ENCODE measurements around the gene HSD17B8.

The HSD17B8 gene

DNA sequence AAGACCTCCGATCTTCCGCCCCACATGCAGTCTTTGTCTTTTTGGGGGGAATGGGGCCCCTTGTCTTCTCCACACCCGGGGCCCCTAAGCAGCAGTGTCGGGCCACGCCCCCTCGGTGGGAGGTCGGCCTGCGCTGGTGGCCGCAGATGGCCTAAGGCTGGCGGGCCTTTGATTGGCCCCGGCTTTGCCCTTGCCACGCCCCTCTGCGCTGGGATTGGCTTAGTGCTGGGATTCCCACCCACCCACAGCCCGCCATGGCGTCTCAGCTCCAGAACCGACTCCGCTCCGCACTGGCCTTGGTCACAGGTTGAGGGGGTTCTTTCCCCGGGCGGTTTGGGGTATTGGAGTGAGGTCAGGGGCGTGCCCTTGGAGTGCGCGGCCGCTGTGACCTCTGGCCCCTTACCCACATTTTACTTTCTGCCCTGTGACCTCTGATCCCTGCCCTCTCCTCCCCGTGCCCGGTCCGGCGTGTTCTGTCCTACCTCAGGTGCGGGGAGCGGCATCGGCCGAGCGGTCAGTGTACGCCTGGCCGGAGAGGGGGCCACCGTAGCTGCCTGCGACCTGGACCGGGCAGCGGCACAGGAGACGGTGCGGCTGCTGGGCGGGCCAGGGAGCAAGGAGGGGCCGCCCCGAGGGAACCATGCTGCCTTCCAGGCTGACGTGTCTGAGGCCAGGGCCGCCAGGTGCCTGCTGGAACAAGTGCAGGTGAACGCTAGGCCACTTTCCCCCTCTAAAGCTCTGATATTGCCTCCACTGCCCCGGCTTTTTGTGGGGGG is at the start of gene HSD17B8:
HSD17B8 (plus strand) TSS at position 241 of the 776 bp plus-strand sequence; CDS start at position 255, 14 bp downstream.
- DNase-seq = peak; percentile 45

DNA sequence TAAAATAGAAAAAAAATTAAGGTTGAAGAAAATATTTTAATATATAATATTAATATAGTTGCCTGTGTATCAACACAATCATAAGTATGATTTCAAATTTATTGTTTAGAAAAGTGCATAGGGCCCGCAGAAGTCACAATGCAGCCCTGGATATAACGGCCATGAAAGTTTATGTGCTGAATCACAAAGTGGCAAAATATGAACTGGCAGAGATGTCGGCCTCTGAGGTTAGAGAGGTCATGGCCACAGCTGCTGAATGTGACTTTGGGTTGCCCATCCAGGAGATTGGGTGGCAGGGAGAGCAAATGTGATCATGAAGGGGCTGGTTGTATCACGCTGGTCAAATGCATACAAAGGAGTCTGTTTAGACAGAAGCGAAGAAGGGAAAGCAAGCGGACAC is 47.9 kb upstream of the HSD17B8 start:
- DNase-seq = no peak

GRCh38 chr6:33156964-33157363 is 47.5 kb upstream of the HSD17B8 start:
- no peak for DNase-seq

GRCh38 chr6:33160096-33160495 is 44.4 kb upstream of the HSD17B8 start:
- no peak for DNase-seq

DNA sequence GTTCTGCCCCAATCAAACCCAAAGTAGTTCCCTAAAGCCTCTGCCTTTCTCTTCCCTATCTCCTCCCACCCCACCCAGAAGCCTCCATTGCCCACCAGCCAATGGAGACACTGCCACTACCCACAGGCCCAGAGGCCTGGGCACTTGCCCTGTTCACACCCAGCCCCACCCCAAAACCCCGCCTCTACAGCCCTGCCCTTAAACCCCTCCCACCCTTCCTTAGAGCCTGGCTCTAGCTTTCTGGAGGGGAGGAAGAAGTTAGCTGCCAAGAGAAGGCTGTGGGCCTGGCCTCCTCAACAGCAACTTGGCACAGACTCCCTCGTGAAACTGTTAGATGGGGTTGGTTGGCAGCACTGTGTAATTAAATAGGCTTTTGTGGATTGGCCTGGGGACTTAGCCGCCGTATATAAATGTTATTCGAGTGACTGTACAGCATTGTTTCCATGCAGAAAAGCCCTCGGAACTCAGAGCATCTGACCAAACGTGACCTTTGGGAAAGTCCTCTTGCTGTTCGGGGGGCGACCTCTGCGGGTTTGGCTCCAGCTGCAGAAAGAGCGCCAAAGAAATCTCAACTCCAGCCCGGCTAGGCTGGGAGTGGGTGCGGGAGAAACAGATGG is 43.6 kb upstream of the HSD17B8 start:
- no peak for DNase-seq

DNA sequence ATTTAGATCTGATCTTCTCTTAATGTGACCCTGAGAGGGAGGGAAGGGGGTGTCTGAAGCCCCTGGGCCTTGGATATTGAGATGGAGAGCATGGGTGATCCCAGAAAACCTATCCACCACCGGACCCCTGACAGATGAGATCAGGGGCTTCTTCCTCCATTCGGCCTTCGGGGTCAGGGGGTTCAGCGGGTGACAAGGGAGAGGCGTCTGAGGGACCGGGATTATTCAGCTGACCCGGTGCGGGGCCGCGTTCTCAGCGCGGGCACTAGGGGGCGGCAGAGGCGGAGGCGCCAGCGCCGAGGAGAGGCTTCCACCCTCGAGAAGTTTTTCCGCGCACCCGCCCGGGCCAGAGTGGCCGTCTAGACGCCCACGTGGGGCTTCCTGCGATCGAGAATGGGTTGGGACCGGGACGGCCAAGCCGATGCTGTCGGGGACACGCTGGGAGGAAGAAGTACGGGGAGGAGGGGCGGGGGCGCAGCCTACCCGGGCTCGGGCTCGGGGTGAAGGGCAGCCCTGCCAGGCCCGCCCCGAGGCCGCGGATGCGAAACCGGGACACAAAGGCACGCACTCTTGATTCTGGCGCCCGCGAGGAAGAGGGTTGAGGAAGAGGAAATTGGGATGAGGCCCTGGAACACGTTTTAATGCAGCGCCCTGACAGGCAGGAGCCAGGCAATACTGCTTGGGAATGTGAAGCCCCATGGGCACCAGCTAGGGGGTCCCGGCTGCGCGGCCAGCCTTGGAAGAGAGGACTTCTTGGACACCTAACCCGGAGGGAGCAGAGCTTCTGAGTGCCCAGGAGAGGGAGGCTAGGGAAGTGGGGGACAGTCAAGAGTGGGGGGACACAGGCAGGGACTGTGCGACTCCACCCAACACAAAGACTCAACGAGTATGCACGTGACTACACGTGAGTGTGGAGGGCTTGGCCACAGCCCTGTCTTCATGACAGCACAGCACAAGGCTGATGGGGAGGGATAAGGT is 42.8 kb upstream of the HSD17B8 start:
- no peak for DNase-seq

- DNase-seq = no peak
Measured at GRCh38 chr6:33163540-33163939, 40.9 kb upstream of the HSD17B8 start.

- no peak for DNase-seq
Measured at GRCh38 chr6:33164176-33164575, 40.3 kb upstream of the HSD17B8 start.

DNA sequence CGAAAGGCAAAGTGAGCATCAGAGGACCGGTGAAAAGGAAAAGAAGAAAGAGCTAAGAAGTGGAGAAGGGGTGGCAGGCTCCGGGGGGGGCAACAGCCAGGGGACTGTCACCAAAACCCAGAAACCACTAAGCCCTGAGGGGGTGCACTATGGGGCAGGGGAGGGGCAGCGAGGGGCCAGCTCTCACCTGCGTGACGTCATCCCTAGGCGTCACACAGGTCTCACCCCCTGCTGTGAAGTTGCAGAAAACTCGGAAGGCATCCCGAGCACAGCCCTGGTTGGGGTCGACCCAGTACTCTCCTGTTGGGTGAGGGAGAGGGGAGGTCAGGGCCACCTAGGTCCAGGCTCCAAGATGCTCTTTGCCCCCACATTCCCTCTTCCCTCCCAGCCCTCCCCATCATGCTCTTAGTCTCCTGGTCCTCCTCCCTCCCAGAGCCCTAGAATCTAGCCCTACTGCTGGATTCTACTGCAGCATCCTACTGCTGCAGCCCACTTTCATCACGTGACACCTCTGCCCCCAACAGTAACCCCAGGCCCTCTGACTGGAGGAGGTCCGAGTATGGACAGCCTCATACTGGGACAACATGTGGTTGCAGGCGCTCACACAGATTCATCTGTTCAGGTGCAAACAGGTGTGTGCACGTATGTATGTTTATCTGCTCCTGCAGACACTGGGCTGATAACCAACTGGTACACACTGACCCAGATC is 39.6 kb upstream of the HSD17B8 start:
- no peak for DNase-seq

- no peak for DNase-seq
Measured at GRCh38 chr6:33165581-33166258, 38.7 kb upstream of the HSD17B8 start.

GRCh38 chr6:33166363-33166762 is 38.1 kb upstream of the HSD17B8 start:
- no peak for DNase-seq

- DNase-seq = no peak
Measured at GRCh38 chr6:33166811-33167210, 37.6 kb upstream of the HSD17B8 start.

DNA sequence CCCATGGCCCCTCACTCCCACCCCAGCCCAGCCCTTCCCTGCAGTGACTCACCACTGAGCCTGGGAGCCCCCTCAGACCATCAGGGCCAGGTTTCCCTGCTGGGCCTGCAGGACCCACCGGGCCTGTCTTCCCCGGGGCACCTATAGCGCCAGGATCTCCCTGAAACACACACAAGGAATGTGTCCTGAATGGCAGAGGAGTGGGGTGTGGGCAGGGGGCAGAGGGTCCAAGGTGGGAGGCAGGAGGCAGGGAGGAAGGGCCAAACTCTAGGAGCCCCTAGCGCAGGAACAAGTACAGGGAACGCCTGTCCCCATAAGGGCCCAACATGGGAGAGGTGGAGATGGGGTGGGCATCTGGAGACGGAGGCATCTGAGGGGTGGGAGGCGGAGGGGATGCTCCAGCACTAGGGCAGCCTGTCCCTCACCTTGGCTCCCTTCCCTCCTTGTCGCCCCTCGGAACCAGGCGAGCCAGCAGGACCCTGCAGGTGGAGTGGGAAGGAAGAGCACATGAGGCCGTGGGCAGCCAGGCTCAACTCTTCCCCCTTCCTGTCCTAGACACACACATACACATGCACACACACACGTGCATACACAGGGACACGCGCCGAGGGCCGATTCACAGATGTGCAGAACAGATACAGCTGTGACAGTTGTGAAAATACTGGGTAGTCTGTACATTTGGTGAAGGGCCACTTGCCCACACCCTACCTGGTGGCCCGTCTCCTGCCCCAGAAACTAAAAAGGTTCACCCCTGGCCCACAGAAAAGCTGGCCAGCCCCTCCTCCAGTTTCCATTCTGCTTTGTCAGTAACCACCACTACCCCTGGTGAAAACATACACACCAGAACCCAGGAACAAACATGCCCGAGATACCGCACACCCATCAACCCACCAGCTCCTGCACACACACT is 36.8 kb upstream of the HSD17B8 start:
- no peak for DNase-seq

GRCh38 chr6:33168284-33168601 is 36.2 kb upstream of the HSD17B8 start:
- DNase-seq = no peak

DNA sequence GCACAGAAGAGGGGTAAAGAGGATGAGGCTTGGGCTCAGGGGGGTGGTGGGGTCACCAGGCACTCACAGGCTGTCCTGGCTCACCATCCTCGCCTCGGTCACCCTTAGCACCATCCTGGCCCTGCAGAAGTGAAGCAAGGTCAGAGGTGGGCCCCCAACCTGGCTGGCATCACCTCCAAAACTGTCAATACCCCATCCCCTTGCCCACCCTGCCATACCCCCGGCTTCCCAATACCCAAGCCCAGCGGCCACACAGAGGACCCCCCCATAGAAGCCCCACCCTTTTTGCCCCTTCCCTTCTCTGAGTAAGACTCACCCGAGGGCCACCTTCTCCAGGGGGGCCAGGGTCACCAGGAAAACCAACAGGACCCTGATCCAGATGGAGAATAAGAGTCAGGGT is 35.8 kb upstream of the HSD17B8 start:
- DNase-seq = no peak

- no peak for DNase-seq
Measured at GRCh38 chr6:33169291-33170175, 34.9 kb upstream of the HSD17B8 start.

GRCh38 chr6:33170176-33171015 is 34.1 kb upstream of the HSD17B8 start:
- no peak for DNase-seq

DNA sequence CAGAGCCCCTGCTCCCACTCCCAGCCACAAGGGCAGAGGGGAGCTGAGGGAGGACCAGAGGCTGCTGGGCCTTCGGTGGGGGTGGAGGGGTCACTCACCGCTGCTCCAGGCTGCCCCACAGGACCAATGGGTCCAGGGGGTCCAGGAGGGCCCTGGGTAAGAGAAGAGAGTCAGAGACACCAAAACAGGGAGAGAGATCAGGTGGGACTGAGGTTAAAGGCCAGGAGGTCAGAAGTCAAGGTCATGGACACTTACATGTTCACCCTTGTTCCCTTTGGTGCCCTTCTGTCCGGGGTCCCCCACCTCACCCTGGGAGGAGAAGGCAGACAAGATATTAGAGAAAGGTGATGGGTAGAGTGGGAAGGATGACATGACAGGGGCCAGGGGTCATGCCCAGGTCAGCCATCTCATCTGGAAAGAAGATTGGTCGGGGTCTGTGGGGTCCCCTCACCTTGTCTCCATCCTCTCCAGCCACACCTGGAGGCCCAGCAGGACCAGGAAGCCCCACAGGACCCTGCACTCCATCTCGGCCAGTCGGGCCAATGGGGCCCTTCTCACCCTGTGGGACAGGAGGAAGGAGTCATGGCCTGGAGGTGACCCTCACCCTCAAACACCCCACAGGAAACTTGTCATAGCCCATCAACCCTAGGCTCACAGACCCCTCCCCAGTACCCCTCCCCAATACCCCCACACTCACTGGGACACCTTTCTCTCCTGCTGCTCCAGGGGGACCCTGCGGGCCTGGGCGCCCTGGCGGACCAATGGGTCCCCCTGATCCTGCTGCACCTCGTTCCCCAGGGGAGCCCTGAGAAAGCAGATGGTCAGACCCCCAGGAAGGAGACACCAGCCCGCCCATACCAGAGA is 33.2 kb upstream of the HSD17B8 start:
- DNase-seq = no peak
